Suppressor macrophage treated with lipopolysaccharide for 1 hour (primary cell): Measurements from ENCODE around the gene RBL2.
"Not testable (repeated sequence)": the region's sequence is repeated elsewhere in the genome, so short reads cannot be mapped to it uniquely, and the experiment has no call there.

Experiments
- DNase-seq, 3 donors: peaks; one replicate each; pipeline ENCODE4 v3.0.0-alpha.2; 2020 to 2022

The RBL2 gene

GRCh38 chr16:53434377-53435065 is at the start of gene RBL2:
TSS of gene RBL2 (plus strand) at chr16:53434471. CDS start at chr16:53434557, 86 bp downstream.
- peak; percentile 84 to 91 (median 88) for DNase-seq

- DNase-seq = not testable (repeated sequence)
These were observed 49.7 kb upstream of the RBL2 start for GRCh38 chr16:53384610-53385009.

GRCh38 chr16:53404959-53405358 is 29.3 kb upstream of the RBL2 start:
- DNase-seq = peak in 2 of 3 donors; percentile 18 to 19

GRCh38 chr16:53412549-53412948 is 21.7 kb upstream of the RBL2 start:
- DNase-seq = no peak

- no peak for DNase-seq
These were observed 20.4 kb upstream of the RBL2 start for GRCh38 chr16:53413864-53414263.

GRCh38 chr16:53414381-53414780 is 19.9 kb upstream of the RBL2 start:
- DNase-seq = no peak

- no peak for DNase-seq
These were observed 18.8 kb upstream of the RBL2 start for GRCh38 chr16:53415504-53415903.

- no peak for DNase-seq
These were observed 17.3 kb upstream of the RBL2 start for GRCh38 chr16:53417011-53417410.

GRCh38 chr16:53417976-53418375 is 16.3 kb upstream of the RBL2 start:
- no peak for DNase-seq

- DNase-seq = not testable (repeated sequence)
These were observed 14.9 kb upstream of the RBL2 start for GRCh38 chr16:53419383-53419709.

GRCh38 chr16:53421248-53421647 is 13.0 kb upstream of the RBL2 start:
- DNase-seq = no peak

- not testable (repeated sequence) for DNase-seq
These were observed 10.3 kb upstream of the RBL2 start for GRCh38 chr16:53423968-53424367.

GRCh38 chr16:53428681-53429080 is 5.6 kb upstream of the RBL2 start:
- DNase-seq = no peak

- no peak for DNase-seq
These were observed 4.9 kb upstream of the RBL2 start for GRCh38 chr16:53429221-53429943.

- no peak for DNase-seq
These were observed 3.9 kb upstream of the RBL2 start for GRCh38 chr16:53430363-53430762.

- DNase-seq = no peak
These were observed 762 bp upstream of the RBL2 start for GRCh38 chr16:53433509-53433908.

- DNase-seq = no peak
These were observed 318 bp upstream of the RBL2 start for GRCh38 chr16:53433930-53434376.

GRCh38 chr16:53435066-53435688 is 906 bp downstream of the RBL2 start:
- DNase-seq = peak; percentile 83 to 91 (median 86)

- DNase-seq = no peak
These were observed 5.9 kb downstream of the RBL2 start for GRCh38 chr16:53440125-53440524.

- no peak for DNase-seq
These were observed 11.3 kb downstream of the RBL2 start for GRCh38 chr16:53445534-53445933.

GRCh38 chr16:53446090-53446489 is 11.8 kb downstream of the RBL2 start:
- DNase-seq = no peak

GRCh38 chr16:53449816-53450517 is 15.7 kb downstream of the RBL2 start:
- no peak for DNase-seq

GRCh38 chr16:53453928-53454327 is 19.7 kb downstream of the RBL2 start:
- DNase-seq = no peak
